Stimulated activated CD4-positive, alpha-beta T cell treated with anti-CD3 and anti-CD28 coated beads, Interleukin-2, amount 100 ng/mL, for 24 hours (primary cell): ENCODE measurements around the gene RAB11FIP4.

Experiments
- DNase-seq, 2 donors: peaks; one replicate each; pipeline ENCODE4 v3.0.0-alpha.2; 2020

Gene RAB11FIP4

DNA sequence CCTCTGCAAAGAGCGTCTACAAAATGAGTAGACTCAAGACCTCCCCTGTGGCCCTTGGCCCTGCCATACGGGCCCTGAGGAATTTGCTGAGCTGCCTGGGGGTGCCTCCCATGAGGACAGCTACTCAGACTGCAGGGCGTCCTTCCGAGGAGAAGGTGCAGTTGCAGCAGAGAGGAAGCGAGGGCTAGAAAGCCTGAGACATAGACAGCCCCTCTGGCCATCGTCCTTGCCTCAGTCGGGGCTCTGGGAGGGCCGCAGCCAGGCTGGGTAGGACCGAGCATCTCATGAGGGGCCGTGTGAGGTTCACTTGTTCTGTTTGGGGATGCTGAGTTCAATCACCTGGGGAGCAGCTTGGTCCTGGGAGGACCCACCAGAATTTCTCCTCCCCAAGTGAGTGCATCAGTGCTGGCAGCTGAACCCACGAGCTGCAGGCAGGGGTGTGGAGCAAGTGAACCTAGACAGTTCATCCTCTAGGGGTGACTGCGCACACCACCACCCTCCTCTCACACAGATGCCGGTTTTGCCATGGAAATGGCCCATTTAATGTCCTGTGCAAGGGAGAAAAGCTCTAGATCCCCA, 20.3 kb downstream of the RAB11FIP4 start:
- no peak for DNase-seq

DNA sequence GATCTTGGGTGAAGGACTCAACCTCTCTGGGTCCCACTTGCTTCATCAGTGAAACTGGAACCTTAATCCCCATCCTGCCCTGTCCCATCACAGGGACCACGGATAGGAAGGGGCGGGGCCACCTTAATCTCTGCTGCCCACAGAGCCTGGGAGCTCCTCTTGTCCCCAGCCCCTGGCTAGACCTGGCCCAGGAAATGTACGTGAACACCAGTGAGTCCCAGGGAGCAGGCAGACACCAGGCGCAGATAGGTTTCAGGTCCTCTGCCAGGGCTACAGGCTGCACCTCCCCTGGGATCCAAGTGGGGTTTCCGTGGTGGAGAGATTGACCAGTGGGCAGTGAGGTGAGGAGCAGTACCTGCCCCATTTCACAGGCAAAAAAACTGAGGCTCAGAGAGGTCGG, 21.0 kb downstream of the RAB11FIP4 start:
- DNase-seq = no peak

DNA sequence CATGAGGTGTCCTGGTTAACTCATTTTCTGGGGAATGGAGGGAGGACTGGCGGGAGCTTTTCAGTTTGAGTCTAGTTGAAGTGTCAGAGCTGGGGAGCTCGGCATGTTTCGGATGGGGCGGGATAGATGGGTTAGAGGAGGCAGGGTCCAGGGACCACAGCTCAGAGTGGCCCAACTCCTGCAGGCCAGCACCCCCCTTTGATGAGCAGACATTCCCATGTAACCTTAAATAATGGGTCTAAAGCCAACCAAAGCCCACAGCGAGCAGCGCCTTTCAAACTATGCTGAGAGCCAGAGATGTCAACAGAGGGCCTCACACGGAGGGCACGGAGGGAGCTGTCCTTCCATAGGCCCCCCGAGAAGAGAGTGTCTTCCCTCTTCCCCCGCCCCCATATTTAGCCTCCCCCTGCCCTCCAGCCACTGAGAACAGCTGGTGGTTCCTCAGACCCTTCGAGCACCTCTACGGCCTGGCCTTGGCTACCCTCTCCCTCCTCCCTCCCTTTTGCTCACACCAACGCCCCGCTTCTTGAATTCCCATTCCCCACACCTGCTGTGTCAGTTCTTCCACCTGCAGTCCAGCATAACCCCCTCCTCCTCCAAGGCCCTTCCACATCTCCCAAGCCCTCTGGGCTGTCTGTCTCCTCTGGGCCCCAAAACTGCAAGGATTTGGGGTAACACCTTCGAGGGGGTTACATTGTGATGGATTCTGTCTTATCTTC, 21.8 kb downstream of the RAB11FIP4 start:
- DNase-seq = no peak

DNA sequence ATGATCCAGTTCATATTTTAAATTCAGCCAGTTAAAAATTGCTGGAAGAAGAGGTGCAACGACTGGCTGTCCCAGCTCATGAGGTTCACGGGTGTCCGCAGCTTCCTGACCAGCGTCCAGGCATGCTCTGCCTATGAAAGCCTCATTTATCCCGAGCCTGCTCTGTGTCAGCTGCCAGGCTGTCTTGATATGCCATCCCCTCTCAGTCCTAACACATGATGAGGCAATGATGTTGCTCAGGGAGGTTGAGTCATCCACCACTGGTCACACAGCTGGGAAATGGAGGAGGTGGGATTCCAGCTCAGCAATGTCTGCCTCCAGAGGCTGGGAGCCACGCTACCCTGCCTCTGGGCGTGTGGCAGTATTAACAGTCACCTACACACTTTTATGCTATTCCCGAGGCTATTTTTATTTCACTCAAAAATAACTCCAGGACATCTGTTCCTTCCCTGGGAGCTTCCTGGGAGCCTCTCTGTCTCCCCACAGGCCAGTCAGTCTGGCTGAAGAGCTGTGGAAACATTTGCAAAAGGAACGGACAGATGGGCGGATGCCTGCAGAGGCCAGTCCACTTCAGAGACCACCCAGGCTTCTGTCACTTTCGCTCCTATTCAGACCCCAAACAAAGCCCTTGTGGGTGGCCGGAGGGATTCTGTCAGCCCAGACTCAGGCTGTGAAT, 22.5 kb downstream of the RAB11FIP4 start:
- no peak for DNase-seq

DNA sequence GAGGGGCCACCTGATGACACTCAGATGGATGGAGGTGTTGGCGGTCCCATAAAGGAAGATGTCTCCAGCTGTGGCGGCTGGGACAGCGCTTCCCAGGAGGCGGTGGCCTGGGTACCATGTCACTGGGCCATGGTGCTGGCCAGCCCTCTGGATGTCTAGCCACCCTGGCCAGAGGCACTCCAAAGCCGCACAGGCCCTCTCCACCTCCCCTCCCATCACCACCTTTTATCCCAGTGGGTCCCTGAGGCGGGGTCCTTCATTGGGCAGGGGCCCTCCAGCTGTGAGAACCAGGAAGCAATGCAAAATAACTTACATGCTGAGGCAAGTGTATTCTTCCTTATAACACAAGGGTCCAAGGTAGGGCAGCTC, 23.1 kb downstream of the RAB11FIP4 start:
- DNase-seq = no peak

DNA sequence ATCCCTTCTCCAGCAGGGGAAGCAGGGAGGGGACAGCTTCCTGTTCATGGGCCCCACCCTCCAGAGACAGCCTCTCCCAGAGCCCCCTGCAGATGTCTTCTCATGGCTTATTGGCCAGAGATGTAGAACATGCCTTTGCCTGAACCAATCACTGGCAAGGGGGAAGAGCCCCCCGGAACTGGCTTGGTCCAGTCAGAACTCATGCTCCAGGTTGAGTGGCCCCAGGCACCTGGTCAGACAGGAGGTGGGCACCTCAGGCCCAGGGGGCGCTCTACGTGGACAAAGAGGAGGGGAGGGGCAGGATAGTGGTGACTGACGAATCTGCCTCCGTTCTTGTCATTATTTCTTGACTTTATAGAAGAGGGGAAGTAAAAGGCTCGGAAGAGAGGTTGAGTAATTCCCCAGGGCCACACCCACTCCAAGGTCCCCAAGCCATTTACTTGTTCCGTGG, 23.6 kb downstream of the RAB11FIP4 start:
- no peak for DNase-seq

DNA sequence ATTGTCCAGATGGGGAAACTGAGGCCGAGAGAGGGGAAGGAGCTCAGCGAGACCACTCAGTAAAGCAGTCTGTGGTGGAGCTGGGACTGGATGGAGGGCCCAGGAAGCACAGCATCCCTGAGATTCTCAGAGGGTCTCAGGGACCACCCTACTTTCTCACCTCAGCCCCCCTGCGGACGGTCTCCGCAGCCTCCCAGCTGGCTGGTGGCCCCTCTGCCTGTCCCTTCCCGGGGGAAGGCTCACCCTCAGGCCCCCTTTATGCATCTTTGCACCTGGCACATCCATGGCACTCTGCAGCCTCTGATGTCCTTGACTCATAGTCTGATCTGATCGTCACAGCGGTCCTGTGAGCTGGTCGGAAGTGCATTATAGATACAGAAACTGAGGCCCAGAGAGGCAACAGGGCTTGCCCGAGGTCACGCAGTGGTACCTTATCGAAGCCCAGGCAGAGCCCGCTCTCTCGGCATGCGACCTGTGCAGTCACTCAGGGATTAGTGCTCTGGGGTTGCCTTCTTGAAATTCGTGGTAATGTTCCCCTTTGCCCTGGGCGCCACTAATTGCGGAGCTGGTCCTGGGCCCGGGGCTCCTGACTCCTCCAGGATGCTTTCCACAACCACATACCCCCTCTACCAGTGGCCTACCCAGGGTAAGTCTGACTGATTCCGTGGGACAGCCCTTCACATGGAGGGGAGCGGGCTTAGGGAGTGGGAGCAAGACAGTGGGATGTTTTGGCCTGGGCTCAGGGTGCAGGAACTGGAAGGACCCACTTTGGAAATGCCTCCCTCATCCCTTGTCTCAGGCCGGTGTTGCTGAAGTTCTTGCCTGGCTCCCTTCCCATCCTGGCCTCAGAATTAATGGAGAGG, 24.4 kb downstream of the RAB11FIP4 start:
- DNase-seq = no peak

GRCh38 chr17:31416503-31416923, 25.0 kb downstream of the RAB11FIP4 start:
- DNase-seq = no peak

- DNase-seq = no peak
Measured at GRCh38 chr17:31417051-31417792, 25.7 kb downstream of the RAB11FIP4 start.

DNA sequence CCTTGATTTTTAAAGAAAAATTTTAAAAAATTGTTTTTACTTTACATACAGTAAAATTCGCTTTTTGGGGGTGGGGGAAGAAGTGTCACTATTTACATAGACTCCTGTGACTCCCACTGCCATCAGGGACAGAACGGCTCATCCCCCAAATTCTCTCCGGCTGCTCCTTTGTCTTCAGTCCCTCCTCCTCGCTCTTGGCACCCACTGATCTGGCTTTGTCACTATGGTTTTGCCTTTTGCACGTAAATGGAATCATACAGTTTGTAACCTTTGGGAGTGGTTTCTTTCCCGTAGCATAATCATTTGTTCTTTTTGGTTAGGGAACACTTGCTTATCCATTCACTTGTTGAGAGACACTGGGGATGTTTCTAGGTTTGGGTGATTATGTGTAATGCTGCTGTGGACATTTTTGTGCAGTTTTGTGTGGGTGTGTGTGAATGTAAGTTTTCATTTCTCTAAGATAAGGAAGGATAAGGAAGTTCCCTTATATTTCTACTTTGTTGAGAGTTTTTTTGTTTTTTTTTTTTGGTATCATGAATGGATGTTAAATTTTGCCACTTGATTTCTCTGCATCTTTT, 27.4 kb downstream of the RAB11FIP4 start:
- no peak for DNase-seq

GRCh38 chr17:31422443-31422842, 31.0 kb downstream of the RAB11FIP4 start:
- DNase-seq = no peak

GRCh38 chr17:31424944-31425281, 33.4 kb downstream of the RAB11FIP4 start:
- no peak for DNase-seq

DNA sequence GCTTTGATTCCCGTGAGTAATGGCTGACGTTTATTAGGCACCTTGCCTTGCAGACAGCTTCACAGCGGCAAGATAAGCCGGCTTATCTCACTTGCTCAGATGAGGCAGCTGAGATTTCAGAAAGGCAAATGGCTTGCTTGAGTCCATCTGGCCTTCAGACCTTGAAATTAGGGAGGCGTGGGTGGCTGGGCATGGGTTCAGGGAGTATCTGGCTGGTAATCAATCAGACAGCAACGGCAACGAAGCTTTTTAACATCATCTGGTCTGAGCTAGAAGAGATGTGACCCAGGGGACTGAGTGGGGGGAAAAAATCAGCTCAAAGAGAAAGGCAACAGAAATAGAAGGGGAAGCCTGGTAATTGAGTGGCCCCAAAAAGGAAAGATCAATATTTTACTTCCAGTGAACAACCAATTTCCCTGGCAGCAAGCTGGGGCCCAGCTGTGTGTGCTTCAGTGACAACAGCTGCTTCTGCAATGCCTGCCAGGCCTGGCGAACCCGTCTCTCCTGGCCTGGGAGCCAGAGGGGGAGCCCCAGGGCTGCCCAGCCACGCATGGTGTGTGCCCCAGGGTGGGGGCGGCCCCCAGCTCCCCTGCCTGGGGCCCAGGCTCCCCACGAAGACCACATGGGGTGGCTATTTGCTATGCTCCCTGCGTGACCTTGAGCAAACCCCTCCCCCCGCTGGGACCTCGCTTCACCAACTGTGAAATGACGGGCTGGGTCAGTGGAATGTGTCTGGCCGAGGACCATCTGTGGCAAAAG, 34.0 kb downstream of the RAB11FIP4 start:
- no peak for DNase-seq

GRCh38 chr17:31427684-31428083, 36.2 kb downstream of the RAB11FIP4 start:
- no peak for DNase-seq

DNA sequence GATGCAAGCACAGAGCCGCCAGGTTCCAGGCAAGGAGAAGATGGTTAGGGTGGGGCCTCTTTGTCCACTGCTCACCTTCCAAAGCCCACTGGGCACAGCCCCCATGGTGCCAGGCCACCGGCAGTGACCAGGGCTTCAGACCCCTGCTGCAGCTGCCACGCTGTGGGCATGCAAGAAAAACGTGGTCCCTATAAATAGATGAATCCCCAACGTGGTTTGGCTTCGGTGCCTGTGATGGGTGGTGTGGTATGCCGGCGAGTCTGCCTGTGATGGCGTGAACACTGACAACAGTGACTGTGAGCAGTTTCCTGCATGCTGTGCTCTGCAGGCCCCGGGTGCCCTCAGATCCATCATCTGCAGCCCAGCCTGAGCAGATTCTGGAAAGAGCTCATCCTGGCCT, 36.6 kb downstream of the RAB11FIP4 start:
- DNase-seq = no peak

- DNase-seq = no peak
Measured at GRCh38 chr17:31428512-31428911, 37.0 kb downstream of the RAB11FIP4 start.

- DNase-seq = no peak
Measured at GRCh38 chr17:31431098-31431851, 39.8 kb downstream of the RAB11FIP4 start.

GRCh38 chr17:31431852-31432658, 40.6 kb downstream of the RAB11FIP4 start:
- DNase-seq = no peak

- peak in 1 of 2 donors; percentile 26 for DNase-seq
Measured at GRCh38 chr17:31433091-31433790, 41.8 kb downstream of the RAB11FIP4 start.
